Hematopoietic multipotent progenitor cell treated with erythropoietin and hydrocortisone succinate and interleukin-3 and kit ligand, for 17 days (in vitro differentiated cells): ENCODE results near the gene SMIM28.

Experiments used
- DNase-seq: peaks from one replicate; pipeline ENCODE4 v3.0.0-alpha.2; 2015; ENCODE audit warnings: low spot score

The SMIM28 gene

DNA sequence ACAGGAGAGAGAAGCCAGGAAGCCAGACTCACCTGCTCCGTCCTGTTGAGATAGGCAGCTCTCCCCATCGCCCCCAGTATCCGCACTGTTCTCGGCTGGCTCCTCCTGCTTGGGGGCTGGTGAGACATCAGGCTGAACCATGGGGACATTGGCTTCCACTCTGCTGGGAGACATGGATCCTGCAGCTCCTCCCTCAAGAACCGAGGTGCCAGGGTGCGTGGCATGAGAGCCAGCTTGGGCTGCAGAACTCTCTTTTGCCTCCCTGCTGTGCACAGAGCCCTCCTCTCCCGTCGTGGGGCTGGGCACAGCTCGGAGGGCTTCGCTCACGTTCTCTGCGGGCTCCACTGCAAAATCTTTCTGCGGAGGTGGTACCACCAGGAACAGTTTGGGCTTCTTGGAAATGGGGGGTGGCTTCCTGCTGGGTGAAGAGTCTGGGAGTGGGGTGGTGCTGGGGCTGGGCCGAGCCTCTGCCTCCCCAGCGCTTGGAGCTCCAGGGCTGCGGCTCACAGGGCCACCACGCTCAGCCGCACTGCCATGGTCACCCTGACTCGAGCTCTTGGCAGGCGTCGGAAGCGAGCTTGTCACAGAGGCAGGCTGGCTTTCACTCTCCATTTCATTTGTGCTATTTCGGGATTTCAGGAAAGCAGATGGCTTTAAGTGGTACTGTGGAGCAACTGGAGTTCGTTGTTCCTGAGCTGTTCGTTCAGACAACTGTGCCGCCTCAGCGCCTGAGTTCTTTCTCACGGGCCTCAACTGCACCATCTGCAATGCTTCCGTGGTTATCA is 52.8 kb downstream of the SMIM28 start:
- DNase-seq: no peak

DNA sequence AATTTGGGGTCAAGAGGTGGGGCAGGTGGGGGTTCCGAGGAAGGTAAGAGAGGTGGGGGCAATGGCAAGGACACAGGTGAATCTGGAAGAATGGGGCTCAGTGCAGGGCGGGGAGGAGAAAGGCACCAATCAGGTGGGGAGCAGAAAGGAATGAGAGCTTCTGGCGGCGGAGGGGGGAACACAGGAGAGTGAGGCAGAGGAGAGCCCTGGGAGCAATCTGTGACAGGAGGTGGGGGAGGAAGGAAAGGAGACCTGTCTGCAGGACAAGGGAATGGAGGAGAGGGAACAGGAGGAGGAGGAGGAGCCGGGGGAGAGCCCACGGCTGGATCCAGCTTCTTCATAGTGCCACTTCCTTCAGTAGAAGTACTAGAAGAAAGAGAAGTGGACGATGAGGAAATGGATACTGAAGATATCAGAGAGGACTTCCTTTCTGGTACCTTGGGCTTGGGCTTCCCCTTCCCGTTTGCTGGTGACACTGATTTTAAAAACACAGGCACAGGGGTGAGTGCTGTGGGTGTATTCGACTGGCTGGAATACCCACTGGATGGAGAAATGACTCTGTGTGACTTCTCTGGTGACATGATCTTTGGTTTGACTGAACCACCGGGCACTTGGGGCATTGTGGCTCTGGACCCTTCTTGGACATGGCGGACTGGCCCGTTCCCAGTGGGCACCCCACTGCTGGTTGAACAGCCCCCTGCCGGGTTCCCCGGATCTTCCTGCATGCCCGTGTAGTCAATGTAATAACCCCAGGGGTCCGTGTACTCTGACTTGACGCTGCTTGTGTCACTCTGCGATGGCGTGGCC is 53.8 kb downstream of the SMIM28 start:
- no peak for DNase-seq

DNA sequence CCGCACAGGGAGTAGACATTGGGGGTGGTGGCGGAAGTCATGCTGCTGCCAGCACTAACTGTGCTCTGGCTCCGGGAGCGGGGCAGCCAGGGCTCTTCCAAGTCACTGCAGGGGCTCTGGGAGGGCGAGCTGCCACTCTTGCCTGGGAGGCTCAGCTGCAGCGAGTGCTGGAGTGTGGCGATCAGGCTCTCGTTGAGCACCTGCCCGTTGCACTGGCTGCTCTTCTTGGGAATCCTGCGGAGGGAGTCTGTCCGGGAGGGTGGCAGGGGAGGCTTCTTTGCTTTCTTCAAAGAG is 54.3 kb downstream of the SMIM28 start:
- no peak for DNase-seq
